DND-41 (cell line): Measurements from ENCODE around the gene LAD1.
A peak's percentile ranks its signal among the peaks of the same experiment; 100 is the strongest.

Experiments used
- ATAC-seq: fragments of 200-7000 bp; cut with Tn5 transposase; 3 replicates; pipeline ENCODE4 v1.9.1; 2021; ENCODE audit warnings: low read depth; ENCODE audit not compliant: insufficient read depth
- DNase-seq: peaks from one replicate; pipeline ENCODE4 v3.0.0-alpha.2; 2020
- H2AFZ ChIP-seq: 2 replicates; pipeline ENCODE4 v1.6.0; 2012; ENCODE audit warnings: low read depth, low read length
- H3K27ac ChIP-seq: 2 replicates; pipeline ENCODE4 v1.5.1; 2012; ENCODE audit warnings: low read length, inconsistent platforms
- H3K27me3 ChIP-seq: fragments of 200-600 bp; sonication (generic); 2 replicates; pipeline ENCODE4 v1.6.0; 2012; ENCODE audit warnings: low read length, mild to moderate bottlenecking, inconsistent platforms; ENCODE audit not compliant: insufficient read depth, poor library complexity
- H3K36me3 ChIP-seq: 2 replicates; pipeline ENCODE4 v1.5.1; 2012; ENCODE audit warnings: low read length, inconsistent platforms; ENCODE audit not compliant: insufficient read depth
- H3K4me1 ChIP-seq: 2 replicates; pipeline ENCODE4 v1.5.1; 2012; ENCODE audit warnings: mild to moderate bottlenecking, low read length; ENCODE audit not compliant: insufficient read depth
- H3K4me2 ChIP-seq: 2 replicates; pipeline ENCODE4 v1.6.0; 2012; ENCODE audit warnings: mild to moderate bottlenecking, moderate library complexity, low read length, inconsistent platforms; ENCODE audit not compliant: insufficient read depth
- H3K4me3 ChIP-seq, 2 experiments: fragments of 200-600 bp in 1 of 2; shearing (Covaris generic) in 1 of 2; 2 replicates each; pipeline ENCODE4 v1.5.1; 2012 to 2016; ENCODE audit warnings: inconsistent platforms in 2 of 2, low read length in 2 of 2, mild to moderate bottlenecking in 2 of 2, low read depth in 1 of 2, moderate library complexity in 1 of 2
- H3K79me2 ChIP-seq: 2 replicates; pipeline ENCODE4 v1.6.0; 2012; ENCODE audit warnings: low read length, inconsistent platforms; ENCODE audit not compliant: insufficient read depth
- H3K9ac ChIP-seq: 2 replicates; pipeline ENCODE4 v1.6.0; 2012; ENCODE audit warnings: low read depth, mild to moderate bottlenecking, inconsistent platforms, low read length, moderate library complexity
- H3K9me3 ChIP-seq: 2 replicates; pipeline ENCODE4 v1.5.1; 2012; ENCODE audit warnings: low read length, moderate library complexity, mild to moderate bottlenecking, inconsistent platforms; ENCODE audit not compliant: insufficient read depth, severe bottlenecking
- H4K20me1 ChIP-seq: 2 replicates; pipeline ENCODE4 v1.6.0; 2012; ENCODE audit warnings: low read length; ENCODE audit not compliant: insufficient read depth
- EZH2 ChIP-seq: IDR thresholded peaks from 3 replicates; pipeline ENCODE4 v1.6.1; 2012; ENCODE audit warnings: borderline replicate concordance, low read depth, mild to moderate bottlenecking, moderate library complexity, low read length, inconsistent platforms; ENCODE audit not compliant: severe bottlenecking
- TF ChIP-seq, protein P1 (sequence below): IDR thresholded peaks from 2 replicates; pipeline ENCODE4 v1.5.1; 2012; ENCODE audit warnings: borderline replicate concordance, low read length, moderate library complexity, mild to moderate bottlenecking; ENCODE audit not compliant: poor library complexity, severe bottlenecking; ENCODE audit errors: extremely low read depth

The LAD1 gene

GRCh38 chr1:201408176-201408833 lies 9.2 kb upstream of the LAD1 start:
- Histone ChIP-seq H3K36me3 (no peaks in the 10 kb centered on the region), H3K9ac (no peak overlapping the region), H2AFZ (no peak overlapping the region), H3K79me2 (no peaks in the 10 kb centered on the region), H4K20me1 (no peaks in the 10 kb centered on the region), H3K27ac (no peak overlapping the region), H3K4me3 (no peak overlapping the region), H3K9me3 (no peaks in the 10 kb centered on the region), H3K4me2 (no peak overlapping the region), H3K4me1 (no peaks in the 10 kb centered on the region), H3K27me3 (peaks cover 7% of the 10 kb centered on the region)
- DNase-seq = peak; percentile 74
- peak; percentile 92 for ATAC-seq
- no peak for TF ChIP-seq EZH2
- TF ChIP-seq, protein P1, sequence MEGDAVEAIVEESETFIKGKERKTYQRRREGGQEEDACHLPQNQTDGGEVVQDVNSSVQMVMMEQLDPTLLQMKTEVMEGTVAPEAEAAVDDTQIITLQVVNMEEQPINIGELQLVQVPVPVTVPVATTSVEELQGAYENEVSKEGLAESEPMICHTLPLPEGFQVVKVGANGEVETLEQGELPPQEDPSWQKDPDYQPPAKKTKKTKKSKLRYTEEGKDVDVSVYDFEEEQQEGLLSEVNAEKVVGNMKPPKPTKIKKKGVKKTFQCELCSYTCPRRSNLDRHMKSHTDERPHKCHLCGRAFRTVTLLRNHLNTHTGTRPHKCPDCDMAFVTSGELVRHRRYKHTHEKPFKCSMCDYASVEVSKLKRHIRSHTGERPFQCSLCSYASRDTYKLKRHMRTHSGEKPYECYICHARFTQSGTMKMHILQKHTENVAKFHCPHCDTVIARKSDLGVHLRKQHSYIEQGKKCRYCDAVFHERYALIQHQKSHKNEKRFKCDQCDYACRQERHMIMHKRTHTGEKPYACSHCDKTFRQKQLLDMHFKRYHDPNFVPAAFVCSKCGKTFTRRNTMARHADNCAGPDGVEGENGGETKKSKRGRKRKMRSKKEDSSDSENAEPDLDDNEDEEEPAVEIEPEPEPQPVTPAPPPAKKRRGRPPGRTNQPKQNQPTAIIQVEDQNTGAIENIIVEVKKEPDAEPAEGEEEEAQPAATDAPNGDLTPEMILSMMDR = peak; percentile 96

DNA sequence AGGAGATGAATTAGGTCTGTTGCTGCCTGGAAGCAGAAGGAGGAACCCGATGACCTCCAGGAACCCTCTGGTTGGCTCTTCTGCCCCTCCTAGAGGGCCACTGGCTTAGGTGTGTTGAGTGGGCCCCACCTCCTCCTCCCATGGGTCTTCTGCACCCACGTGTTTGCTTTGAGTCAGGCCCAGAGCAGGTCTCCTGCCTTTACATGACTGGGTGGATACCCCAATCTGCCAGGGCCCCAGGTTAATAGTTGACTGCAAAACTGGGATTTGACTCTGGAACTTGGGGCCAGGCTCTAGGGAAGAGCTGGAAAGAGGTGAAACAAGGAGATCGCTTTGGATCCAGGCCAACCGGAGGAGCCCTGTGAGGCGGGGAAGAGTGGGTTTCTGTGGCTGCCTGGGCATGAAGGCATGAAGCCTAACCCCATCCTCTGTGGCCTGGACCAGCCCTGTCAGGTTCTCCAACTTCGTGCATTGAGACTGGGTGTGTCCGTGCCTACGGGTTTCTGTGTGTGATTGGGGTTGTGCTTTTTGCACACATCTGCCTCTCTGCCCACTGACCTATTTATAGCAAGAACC lies 7.8 kb upstream of the LAD1 start:
- Histone ChIP-seq H4K20me1 (no peaks in the 10 kb centered on the region), H3K4me3 (no peak overlapping the region), H3K36me3 (no peaks in the 10 kb centered on the region), H2AFZ (no peak overlapping the region), H3K9ac (no peak overlapping the region), H3K27me3 (peaks cover 12% of the 10 kb centered on the region), H3K79me2 (no peaks in the 10 kb centered on the region), H3K4me2 (no peak overlapping the region), H3K27ac (no peak overlapping the region), H3K9me3 (no peaks in the 10 kb centered on the region), H3K4me1 (no peaks in the 10 kb centered on the region)
- no peak for ATAC-seq
- DNase-seq = no peak
- no peak for TF ChIP-seq EZH2
- TF ChIP-seq, protein P1 = no peak

DNA sequence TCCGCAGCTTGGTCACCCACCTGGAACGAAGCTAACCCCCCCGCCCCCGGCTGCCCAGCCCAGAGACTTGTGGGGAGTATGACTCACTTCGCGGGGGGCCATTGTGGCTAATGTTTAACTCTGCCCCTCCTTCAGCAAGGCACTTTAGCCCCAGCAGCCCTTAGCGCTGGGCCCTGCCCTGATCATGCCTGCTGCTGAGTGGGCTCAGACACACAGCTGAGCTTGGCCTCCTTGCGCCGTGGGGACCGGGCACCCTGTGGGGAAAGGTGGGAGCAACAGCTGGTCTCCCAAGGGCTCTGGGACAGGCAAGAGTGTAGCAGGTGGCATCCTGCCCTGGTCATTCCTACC lies 6.3 kb upstream of the LAD1 start:
- ATAC-seq = no peak
- H3K4me3 ChIP-seq = no peak overlapping the region
- H3K27me3 ChIP-seq = peaks cover 17% of the 10 kb centered on the region
- H2AFZ ChIP-seq = no peak overlapping the region
- H4K20me1 ChIP-seq = no peaks in the 10 kb centered on the region
- no peak overlapping the region for H3K27ac ChIP-seq
- no peaks in the 10 kb centered on the region for H3K4me1 ChIP-seq
- H3K79me2 ChIP-seq = no peaks in the 10 kb centered on the region
- no peak for TF ChIP-seq EZH2
- H3K4me2 ChIP-seq = no peak overlapping the region
- H3K36me3 ChIP-seq = no peaks in the 10 kb centered on the region
- DNase-seq = no peak
- no peak overlapping the region for H3K9ac ChIP-seq
- H3K9me3 ChIP-seq = no peaks in the 10 kb centered on the region

DNA sequence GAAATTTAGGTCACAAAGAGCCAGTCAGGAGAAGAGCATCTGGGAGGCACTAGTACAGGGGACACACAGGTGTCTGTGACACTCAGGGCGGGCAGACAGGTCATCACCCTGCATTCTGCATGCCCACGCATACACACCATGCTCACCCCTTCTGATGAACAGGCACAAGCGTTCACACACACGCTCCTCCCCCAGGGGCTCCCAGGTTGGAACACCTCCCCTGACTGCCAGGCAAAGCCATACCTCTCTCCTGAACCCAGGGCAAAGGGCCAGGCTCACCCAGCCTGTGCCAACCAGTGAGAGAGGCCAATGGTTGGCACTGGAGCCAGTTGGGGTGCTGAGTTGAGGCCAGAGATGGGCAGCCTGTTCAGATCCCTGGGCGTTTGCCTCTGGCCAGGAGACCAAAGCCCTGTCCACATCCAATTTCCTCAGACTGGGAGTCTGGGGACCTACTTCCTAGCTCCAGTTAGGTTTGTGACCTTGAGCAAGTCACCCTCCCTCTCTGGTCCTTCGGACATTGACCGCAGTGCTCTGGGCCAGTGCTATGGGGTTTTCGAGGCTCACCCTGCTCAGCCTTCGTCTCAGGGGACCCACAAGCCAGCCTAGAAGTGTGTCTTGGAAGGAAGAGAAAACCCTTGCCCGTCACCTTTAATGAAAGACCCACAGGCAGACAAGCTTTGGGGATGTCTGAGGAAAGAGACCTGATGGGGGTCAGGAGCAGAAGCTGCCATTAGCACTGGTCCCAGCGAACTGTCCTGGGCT lies 5.8 kb upstream of the LAD1 start:
- no peak overlapping the region for H3K4me3 ChIP-seq
- H3K27ac ChIP-seq = no peak overlapping the region
- H3K4me1 ChIP-seq = no peaks in the 10 kb centered on the region
- no peak overlapping the region for H3K9ac ChIP-seq
- ATAC-seq = no peak
- no peak for TF ChIP-seq EZH2
- TF ChIP-seq, protein P1 = no peak
- H3K27me3 ChIP-seq = peaks cover 16% of the 10 kb centered on the region
- H4K20me1 ChIP-seq = no peaks in the 10 kb centered on the region
- H2AFZ ChIP-seq = no peak overlapping the region
- no peak for DNase-seq
- H3K9me3 ChIP-seq = no peaks in the 10 kb centered on the region
- no peaks in the 10 kb centered on the region for H3K36me3 ChIP-seq
- no peaks in the 10 kb centered on the region for H3K79me2 ChIP-seq
- H3K4me2 ChIP-seq = no peak overlapping the region
